Bone marrow (tissue), 2 donors: ENCODE data around the gene ROBO1.

Experiments used
- DNase-seq, 2 donors: peaks; one replicate each; lab custom pipeline; 2025; lab: John Stamatoyannopoulos, UW

ROBO1 gene

GRCh38 chr3:79467721-79468120 is 300.1 kb downstream of the ROBO1 start:
- DNase-seq: no peak

- no peak for DNase-seq
Measured at GRCh38 chr3:79461129-79461792, 306.5 kb downstream of the ROBO1 start.

- DNase-seq: no peak
Measured at GRCh38 chr3:79453600-79453999, 314.2 kb downstream of the ROBO1 start.

- DNase-seq: no peak
Measured at GRCh38 chr3:79436387-79436786, 331.4 kb downstream of the ROBO1 start.

- DNase-seq: no peak
Measured at GRCh38 chr3:79427081-79427480, 340.7 kb downstream of the ROBO1 start.

GRCh38 chr3:79424811-79425210 is 343.0 kb downstream of the ROBO1 start:
- DNase-seq: no peak

- DNase-seq: no peak
Measured at GRCh38 chr3:79423417-79423816, 344.4 kb downstream of the ROBO1 start.

- no peak for DNase-seq
Measured at GRCh38 chr3:79421273-79421672, 346.5 kb downstream of the ROBO1 start.

- no peak for DNase-seq
Measured at GRCh38 chr3:79418855-79419621, 348.8 kb downstream of the ROBO1 start.

- no peak for DNase-seq
Measured at GRCh38 chr3:79415356-79415755, 352.4 kb downstream of the ROBO1 start.

- DNase-seq: no peak
Measured at GRCh38 chr3:79414806-79415205, 353.0 kb downstream of the ROBO1 start.

GRCh38 chr3:79414035-79414434 is 353.8 kb downstream of the ROBO1 start:
- DNase-seq: no peak

- DNase-seq: no peak
Measured at GRCh38 chr3:79412537-79412936, 355.3 kb downstream of the ROBO1 start.

GRCh38 chr3:79410617-79411016 is 357.2 kb downstream of the ROBO1 start:
- DNase-seq: no peak

- no peak for DNase-seq
Measured at GRCh38 chr3:79410136-79410535, 357.7 kb downstream of the ROBO1 start.

GRCh38 chr3:79406175-79406574 is 361.6 kb downstream of the ROBO1 start:
- no peak for DNase-seq

GRCh38 chr3:79405183-79405582 is 362.6 kb downstream of the ROBO1 start:
- no peak for DNase-seq

GRCh38 chr3:79396595-79396994 is 371.2 kb downstream of the ROBO1 start:
- no peak for DNase-seq

GRCh38 chr3:79392479-79392878 is 375.3 kb downstream of the ROBO1 start:
- DNase-seq: no peak

- no peak for DNase-seq
Measured at GRCh38 chr3:79390352-79390751, 377.4 kb downstream of the ROBO1 start.

- no peak for DNase-seq
Measured at GRCh38 chr3:79385211-79385610, 382.6 kb downstream of the ROBO1 start.

GRCh38 chr3:79383402-79384012 is 384.3 kb downstream of the ROBO1 start:
- DNase-seq: no peak

GRCh38 chr3:79380581-79380980 is 387.2 kb downstream of the ROBO1 start:
- no peak for DNase-seq
